Stimulated activated naive CD4-positive, alpha-beta T cell treated with Interleukin-2 at 50 U/mL for 16 hours (primary cell): ENCODE results near the gene WDR75.

Source experiments
- DNase-seq: peaks from one replicate; lab custom pipeline; 2025; lab: John Stamatoyannopoulos, UW

The WDR75 gene

DNA sequence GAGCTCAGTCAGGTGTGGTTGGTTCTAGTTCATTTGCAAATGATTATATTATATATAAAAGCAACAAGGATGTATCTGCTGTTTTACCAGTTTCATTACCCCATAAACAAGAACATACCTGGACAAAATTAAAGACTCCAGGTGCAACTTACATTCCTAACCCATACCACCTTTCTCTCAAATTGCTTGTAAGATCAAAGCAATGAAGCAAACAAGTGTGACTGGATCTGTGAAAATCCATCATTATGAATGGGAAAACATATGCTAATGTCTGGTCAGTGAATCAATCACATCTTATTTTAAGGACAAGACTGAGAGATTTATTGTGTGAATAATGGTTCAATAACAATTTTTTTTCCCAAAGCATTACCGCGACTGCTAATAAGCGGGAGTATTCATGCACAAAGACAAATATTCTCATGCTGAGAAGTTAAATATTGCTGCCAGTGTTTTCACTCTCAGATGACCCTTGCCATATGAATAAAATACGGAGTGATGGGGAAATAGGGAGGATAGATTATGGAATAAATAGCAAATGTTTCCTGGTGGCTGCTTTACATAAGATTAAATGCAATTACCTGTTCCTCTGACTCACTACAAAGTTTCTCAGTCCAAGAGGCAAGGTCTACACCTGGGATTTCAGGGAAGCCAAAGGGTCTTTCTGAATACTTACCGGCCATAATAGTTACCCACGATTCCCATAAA, 59.3 kb downstream of the WDR75 start:
- DNase-seq = no peak

DNA sequence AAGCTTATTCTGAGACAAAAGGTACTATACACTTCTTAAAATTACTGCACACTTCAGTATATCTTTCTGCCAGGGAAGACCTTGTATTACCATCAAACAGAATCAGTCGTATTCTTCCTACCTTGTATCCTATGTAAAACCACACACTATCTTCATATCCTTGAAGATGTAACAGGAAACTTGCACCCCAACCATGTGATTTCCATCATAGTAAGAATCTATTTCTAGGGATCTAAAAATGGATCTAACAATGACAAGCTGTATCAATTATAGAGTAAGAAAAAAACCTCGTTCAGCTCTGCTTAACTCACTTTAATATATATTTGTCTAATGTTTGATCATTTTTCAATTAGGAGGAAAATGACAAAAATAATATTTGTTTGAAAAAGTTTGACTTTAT, 60.2 kb downstream of the WDR75 start:
- no peak for DNase-seq

DNA sequence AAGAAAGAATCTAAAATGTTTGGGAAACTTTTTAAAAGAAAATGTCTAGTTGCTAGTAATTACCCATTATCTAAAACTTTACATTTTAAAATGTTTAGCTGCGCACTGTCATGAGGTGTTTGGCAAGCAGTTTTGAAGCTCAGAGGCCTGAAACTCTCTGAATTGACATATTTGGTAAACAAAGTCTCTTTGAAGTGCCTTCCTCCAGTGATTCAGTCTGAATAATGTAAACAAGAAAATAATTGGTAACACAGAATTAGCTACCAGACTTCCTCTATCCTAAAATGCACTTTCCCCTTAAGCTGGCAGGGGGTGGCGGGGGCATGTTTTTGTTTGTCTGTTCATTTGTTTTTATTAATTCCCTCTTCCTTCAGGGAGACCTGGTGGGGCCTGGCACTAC, 61.4 kb downstream of the WDR75 start:
- DNase-seq = no peak

DNA sequence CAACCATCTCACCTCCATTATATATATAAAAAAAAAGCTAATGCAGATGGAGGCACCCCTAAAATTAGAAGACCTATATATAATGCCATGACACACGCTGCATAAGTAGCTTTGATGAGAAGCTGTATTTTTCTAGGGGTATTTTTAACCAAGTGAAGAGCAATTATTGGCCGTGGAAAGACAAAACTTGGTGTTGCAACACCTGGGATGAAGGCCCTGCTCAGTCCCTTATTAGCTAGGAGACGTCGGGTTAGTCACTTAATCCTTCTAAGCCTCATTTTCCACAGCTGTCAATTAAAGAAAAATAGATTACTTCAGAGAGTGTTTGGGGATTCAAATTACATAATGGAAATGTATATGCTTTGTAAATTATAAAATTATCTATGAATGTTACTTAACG, 63.0 kb downstream of the WDR75 start:
- no peak for DNase-seq

DNA sequence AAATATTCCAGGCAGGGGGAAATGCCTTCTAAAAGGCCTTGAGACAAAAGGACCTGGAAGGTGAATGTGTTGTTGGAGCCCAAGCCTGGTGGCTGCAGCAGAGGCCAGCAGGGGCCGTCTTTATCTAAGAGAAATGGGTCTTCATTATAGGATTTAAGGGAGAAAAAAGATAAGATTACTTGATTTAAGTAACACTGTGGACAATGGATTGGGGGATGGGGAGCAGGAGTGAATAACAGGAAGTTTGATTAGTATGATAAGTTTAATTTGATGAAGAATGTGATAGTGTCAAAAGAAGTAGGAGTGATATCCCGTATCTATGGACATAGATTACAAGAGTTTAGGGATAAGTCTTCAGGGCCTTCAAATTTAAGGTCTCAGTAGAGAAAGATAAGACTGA, 64.2 kb downstream of the WDR75 start:
- DNase-seq = no peak

DNA sequence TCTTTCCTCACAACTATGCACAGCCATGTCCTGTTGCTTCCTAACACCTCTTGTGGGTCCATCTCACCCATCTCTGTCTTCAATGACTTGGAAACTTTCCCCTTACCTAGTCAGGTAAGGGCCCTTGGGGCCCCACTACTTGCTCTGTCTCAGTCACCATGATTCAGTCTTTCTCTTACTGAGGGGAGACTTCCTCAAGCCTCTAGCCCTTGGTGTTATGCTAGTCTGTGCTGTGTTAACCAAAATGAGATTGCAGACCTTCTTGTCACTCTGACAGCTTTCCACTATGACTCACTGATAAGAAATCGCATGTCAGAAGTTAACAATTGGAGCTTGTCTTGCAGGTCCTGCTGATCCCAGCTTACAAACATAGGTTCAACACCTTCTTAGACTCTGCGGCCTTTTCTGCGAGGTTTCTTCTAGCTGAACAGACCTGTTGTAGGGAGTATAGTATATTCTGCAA, 65.3 kb downstream of the WDR75 start:
- DNase-seq = no peak

DNA sequence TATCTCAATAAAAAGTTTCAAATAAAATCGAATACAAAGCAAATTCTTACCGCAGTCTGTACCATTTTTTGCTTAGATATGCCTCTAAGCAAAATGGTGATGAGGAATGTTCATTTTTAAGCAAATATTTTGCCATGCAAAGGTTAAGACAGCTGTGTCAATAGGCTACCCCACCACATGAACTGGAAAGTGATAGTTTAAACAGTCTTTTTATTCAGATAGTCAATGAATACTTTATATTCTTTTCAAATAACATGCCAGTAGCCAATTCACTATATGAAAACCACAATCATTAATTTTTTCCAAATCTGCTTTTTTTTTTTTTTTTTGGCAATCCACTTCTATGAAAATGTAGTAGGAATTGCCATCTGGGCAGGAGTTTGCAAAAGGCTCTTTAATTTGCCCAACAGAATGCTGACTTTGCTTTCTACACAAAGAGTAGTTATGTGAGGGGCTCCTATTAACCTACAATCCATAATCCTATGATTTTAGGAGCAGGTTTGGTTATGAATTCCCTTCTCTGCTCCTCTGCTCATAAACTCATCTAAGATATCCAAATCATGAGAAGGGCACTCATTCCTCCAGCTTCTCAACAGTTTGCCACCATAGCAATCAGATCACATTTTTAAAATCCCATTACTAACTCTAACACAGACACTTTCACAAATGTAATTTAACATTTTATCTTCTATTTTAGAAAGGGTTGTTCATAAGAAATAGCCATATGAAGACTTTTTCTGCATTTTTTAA, 70.1 kb downstream of the WDR75 start:
- no peak for DNase-seq

DNA sequence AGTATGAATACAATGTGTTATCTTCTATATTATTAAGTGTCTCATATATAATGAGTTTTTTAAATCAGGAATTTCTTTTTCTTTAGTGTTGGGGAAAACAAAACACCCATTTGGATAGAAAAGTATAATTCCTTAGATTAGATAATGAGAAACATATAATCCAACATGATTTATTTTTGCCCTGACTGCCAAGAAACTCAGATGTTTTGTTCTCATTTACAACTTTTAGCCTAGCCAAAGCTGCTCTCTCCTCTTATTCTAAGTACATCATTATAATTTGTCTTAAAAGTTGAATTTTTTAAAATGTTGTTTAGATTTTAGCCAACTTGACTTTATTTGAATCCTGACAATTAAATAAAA, 70.7 kb downstream of the WDR75 start:
- DNase-seq = no peak

DNA sequence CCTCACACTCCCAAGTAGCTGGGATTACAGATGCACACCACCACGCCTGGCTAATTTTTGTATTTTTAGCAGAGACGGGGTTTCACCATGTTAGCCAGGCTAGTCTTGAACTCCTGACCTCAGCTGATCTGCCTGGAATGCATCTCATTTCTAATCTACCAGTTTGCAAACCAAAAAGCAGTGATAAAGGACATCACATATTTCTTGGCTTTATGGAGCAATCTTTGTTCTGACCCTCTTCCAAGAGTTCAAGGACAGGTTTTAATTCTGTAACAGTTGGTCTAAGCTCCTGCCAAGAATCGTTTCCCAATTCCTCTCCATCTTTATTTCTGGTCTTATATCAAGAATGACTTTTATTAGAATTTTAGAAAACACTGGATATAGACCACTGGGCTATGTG, 71.6 kb downstream of the WDR75 start:
- no peak for DNase-seq

DNA sequence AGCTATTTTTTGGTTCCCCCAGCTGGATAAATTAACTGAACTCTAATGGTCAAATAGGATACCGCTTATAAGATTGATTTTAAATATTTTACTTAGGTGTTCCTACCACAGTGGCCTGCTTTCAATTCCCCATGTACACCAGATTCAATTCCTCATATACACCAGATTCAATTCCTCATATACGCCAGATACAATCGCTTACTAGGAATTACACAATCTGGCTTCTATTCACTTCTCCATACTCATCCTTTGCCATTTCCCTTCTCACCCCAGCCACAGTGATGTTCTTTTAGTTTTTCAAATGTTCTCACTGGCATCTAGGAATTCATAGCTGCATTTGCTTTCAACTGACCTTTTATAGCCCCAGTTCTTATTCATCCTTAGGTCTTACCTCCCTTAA, 72.8 kb downstream of the WDR75 start:
- no peak for DNase-seq

DNA sequence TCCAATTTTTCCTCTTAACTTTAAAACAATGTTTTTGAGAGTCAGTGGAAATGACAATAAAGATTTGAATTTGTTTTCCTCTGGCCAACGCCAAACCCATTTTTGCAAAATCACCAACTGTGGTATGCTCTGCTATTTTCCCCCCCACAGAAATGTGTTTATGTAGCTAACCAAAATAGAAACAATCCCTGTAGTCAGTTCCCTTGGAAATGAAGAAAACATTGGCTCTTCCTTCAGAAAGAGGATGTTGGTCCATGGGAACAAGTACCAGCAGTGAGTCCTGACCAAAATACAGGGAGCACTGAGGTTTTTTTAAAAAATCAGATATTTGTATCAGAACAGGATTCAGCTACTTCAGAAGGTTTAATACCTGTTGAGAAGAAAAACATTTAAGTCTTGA, 74.0 kb downstream of the WDR75 start:
- DNase-seq = no peak

DNA sequence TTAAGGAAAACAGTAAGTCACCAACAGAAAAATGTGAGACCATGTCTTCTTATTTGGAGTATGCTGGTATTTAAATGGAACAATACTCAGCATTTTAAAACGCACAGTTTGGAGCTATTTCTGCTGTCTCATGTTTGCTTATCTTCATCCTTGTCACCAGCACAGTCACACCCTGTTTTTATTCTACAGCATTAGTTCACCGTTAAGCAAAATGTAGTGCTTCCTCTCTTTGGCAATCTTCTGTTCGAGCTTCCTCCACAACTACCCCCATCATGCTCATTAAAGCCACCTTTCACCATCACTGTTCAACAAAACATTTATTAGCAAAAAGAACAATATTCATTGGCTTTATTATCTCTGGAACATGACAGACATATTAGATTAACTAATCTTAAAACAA, 75.3 kb downstream of the WDR75 start:
- DNase-seq = no peak

DNA sequence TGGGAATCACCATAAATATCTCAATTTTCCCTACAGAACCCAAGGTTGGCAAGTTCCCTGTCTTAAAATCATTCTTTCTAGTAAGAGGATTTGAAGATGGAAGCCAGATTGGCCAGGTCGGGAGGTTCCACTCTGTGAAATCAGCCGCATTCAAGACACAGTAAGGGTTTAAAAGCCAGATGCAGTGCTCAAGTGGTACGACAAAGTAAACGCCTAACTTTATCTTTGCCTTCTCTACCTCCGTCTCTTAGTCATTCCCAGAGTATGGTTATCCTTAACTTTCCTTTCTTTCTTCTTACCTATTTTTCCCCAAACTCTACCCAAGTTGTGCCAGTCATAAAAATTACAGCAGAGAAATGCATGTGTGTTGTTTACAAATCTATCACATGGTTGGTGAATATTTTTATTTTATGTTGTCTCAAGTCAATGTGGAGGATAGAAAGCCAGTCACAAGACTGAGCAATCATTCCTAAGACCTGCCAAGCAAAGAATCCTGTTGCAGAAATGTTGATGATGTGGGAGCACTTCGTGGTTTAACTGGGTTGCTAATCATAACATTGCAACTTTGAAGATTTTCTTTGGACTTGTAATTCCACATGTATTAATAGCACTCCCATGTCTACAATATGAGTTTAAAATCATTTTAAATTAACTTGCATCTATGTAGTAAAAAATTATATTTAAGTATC, 76.7 kb downstream of the WDR75 start:
- DNase-seq = no peak

DNA sequence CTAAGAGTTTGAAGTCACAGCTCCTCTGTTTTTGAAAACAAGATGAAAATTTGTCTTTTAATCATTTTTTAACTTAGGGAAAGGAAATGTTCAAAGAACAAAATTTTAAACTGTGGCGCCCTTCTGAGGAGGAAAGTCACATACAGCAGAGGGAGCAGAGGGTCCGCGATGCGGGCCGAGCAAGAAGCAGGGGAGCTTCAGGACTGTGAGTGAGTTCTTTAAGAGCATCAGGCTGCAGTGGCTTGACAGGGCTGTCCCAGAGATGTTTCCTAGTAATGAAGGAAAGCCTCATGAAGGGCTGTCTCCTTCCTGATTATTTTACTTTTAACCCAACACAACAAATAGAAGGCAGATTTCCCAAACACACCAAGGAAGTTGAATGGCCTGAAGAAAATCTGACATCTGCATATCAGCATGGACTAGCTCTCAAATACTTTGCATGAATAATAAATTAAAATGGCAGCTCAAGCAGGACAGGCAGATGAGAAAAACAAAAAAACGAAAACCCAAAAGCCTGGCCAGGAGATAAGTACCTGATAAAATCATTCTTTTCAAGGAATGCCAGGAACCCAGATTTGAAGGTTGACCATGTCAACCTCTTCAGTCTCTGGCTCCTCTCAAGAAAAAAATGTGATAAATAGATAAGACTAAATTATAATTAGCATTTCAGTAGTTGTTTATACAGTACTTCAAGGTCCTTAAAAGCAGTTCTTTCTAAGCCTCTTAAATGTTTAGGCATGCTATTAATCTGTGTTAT, 78.5 kb downstream of the WDR75 start:
- DNase-seq = no peak

DNA sequence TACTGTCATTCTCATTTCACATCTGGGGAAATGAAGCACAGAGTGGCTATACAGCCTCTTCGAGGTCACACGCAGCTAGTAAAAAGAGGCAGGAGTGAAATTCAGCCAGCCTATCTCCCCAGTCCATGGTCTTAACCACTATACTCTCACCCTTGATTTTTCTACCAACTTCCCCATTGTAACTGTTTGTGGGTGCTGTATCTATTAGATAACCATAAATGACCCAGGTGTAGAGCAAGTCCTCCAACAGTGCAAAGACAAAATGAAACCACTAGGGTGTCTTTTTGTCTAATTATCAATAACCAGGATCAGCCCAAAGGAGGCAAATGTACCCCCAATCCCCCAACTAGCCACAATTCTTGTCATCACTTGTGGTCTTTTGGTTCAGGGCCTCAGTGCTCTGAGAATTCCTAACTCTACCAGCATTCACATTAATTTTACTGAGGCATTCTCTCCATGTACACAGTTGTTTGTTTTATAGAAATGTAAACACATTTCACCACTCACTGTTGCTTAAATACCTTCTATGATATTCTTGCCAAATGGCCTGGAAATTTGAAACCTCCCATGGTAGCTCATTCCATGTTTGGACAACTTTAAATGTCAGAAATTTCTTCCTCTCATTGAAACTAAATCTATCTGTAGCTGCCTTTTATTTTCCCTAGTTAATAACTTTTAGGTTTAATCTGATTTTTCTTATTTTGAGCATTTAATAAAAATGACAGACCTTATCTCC, 80.6 kb downstream of the WDR75 start:
- DNase-seq = no peak

DNA sequence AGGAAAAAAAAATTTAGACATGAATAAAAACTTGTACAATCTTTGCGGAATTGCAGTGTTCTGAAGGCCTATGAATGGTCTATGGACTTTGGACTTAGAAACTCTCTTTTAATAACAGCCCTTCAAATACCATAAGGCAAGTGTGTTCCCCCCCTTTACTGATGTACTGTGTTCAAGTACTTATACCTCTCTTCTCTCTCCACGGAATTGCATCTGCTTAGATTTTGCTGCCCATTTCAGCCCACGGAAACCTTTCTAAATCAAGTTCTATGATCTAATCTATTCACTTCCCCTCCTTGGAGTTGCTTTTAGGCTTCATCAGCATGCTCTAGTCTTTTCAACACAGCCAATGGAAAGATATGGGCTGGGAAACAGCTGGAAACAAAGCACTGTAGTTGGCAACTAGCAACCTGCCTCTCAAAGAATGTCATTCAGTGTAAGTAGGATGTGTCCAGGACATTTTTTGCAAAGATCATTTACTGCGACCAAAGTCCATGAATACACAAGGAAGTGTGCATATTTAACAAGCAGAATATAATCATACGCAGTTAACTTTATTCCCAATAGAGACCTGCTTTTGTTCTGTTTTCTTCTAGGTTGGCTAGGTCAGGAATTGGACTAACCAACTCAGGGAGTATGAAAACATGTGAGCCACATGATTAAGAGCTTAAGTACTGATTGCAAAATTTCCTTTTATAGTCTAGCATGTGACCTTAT, 81.3 kb downstream of the WDR75 start:
- DNase-seq = no peak

DNA sequence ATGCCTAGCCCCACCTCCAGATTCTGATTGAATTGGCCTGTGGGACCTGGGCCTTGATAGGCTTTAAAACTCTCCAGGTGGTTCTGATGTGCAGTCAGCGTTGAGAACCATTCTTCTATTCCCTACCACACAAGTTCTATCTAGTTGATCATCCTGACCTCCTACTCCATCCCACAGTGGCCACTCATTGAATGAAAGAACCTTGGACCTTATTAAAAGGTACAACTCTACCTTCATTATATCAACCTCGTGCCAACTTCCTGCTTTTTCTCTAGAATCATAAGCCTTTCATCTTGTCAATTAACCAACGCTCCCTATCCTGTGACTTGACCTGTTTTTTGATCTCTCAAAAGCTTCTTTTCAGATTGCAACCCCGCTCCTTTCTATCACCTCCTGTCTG, 83.5 kb downstream of the WDR75 start:
- DNase-seq = no peak
